Measurements from ENCODE around the gene MYOT. TPM values are rescaled to one million over a fixed set of nuclear protein-coding genes. Genes with fewer than 3 reads are reported as not detected.

MYOT gene
- total and polyA plus RNA-seq, 10 of the 15 experiments (the other 5 are each of a cell fraction or from before 2014, with no cell fraction given), result 0.15 to 1.5 (median 0.53) TPM; not detected in 5

DNA sequence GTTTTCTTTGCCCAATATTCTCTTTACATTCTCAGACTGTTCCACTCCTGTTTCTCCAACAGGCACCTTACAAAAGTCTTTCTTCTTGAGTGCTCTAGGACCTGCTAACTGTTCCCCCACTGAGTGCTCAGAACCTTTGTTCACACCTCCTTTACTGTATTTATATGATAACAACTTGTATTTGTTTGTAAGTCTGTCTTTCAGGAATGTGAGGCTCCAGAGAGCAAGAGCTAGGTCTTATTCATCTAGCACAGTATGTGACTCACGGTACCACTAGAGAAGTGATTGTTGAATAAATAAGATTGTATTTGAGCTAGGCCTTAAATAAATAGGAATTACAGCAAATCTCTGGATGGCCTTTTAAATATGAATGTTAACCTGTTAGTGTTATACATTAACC, 42.5 kb upstream of the MYOT start:
- H3K9ac ChIP-seq (ENCODE audit: control insufficient read depth, insufficient read depth, low read length), result no peak overlapping the region
- no peaks in the 10 kb centered on the region for H3K36me3 ChIP-seq (ENCODE audit: control insufficient read depth in 2 of 2, insufficient read depth in 2 of 2, low read length in 1 of 2)
- ChIA-PET RAD21 (ENCODE audit: unreplicated experiment) (interaction anchor here (1.1 kb wide), 1 partner anchor 74 kb away, joined by 5 read pairs; no protein-coding TSS in a partner anchor), POLR2A (interaction anchor here (0.6 kb wide), 1 partner anchor 18 kb away, joined by 4 read pairs; no protein-coding TSS in a partner anchor), SMC1A (ENCODE audit: uncharacterized antibody, unreplicated experiment) (interaction anchor here (0.8 to 2.2 kb wide), 9 partner anchors 12 to 61 kb away, joined by 3 to 12 read pairs (median 4); no protein-coding TSS in a partner anchor), CTCF (interaction anchor here (0.9 to 2.1 kb wide), 7 partner anchors 8 to 74 kb away, joined by 3 to 16 read pairs (median 4); no protein-coding TSS in a partner anchor)
- intact Hi-C loops (cut with micrococcal nuclease; ENCODE audit: unreplicated experiment) (no loop called here), in situ Hi-C loops (cut with MboI) (no loop called here)
- H3K79me2 ChIP-seq (ENCODE audit: control insufficient read depth, insufficient read depth, low read length), result no peaks in the 10 kb centered on the region
- H3K4me1 ChIP-seq (ENCODE audit: control insufficient read depth, insufficient read depth, low read length), result no peaks in the 10 kb centered on the region
- H2AFZ ChIP-seq (ENCODE audit: control insufficient read depth, low read depth, low read length), result no peak overlapping the region
- BruUV-seq (replicated peaks), result no TSS peak
- FAIRE-seq, result no peak
- no peak overlapping the region for H3K4me3 ChIP-seq
- WGBS (ENCODE audit: insufficient coverage, insufficient replicate concordance, low lambda C conversion rate, missing lambda C conversion rate), result 92% methylated on average over 1 of the region's 1 CpG
- no peaks in the 10 kb centered on the region for H3K9me3 ChIP-seq (replicated peaks; ENCODE audit: control insufficient read depth, insufficient read depth, low read length)
- no peak overlapping the region for H3K4me2 ChIP-seq (ENCODE audit: control insufficient read depth, insufficient read depth)
- no peaks in the 10 kb centered on the region for H3K27me3 ChIP-seq (replicated peaks in 1 of 2; ENCODE audit: control insufficient read depth in 2 of 2, insufficient read depth in 2 of 2, low read length in 1 of 2)
- DNase-seq (ENCODE audit: low read depth, low spot score), result no peak
- TF ChIP-seq, protein P1, sequence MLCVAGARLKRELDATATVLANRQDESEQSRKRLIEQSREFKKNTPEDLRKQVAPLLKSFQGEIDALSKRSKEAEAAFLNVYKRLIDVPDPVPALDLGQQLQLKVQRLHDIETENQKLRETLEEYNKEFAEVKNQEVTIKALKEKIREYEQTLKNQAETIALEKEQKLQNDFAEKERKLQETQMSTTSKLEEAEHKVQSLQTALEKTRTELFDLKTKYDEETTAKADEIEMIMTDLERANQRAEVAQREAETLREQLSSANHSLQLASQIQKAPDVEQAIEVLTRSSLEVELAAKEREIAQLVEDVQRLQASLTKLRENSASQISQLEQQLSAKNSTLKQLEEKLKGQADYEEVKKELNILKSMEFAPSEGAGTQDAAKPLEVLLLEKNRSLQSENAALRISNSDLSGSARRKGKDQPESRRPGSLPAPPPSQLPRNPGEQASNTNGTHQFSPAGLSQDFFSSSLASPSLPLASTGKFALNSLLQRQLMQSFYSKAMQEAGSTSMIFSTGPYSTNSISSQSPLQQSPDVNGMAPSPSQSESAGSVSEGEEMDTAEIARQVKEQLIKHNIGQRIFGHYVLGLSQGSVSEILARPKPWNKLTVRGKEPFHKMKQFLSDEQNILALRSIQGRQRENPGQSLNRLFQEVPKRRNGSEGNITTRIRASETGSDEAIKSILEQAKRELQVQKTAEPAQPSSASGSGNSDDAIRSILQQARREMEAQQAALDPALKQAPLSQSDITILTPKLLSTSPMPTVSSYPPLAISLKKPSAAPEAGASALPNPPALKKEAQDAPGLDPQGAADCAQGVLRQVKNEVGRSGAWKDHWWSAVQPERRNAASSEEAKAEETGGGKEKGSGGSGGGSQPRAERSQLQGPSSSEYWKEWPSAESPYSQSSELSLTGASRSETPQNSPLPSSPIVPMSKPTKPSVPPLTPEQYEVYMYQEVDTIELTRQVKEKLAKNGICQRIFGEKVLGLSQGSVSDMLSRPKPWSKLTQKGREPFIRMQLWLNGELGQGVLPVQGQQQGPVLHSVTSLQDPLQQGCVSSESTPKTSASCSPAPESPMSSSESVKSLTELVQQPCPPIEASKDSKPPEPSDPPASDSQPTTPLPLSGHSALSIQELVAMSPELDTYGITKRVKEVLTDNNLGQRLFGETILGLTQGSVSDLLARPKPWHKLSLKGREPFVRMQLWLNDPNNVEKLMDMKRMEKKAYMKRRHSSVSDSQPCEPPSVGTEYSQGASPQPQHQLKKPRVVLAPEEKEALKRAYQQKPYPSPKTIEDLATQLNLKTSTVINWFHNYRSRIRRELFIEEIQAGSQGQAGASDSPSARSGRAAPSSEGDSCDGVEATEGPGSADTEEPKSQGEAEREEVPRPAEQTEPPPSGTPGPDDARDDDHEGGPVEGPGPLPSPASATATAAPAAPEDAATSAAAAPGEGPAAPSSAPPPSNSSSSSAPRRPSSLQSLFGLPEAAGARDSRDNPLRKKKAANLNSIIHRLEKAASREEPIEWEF (IDR thresholded peaks at IDR 0.05; ENCODE audit: insufficient replicate concordance, low read depth, low read length), result no peak
- TF ChIP-seq KAT2A (conservative IDR thresholded peaks at IDR 0.05; ENCODE audit: control insufficient read depth, low read depth, low read length) (no peak), RCOR1 (conservative IDR thresholded peaks at IDR 0.05; ENCODE audit: low read depth, low read length) (no peak), CREM (IDR thresholded peaks at IDR 0.05; ENCODE audit: low read depth) (no peak)
- H3K27ac ChIP-seq (ENCODE audit: control insufficient read depth, insufficient read depth), result no peak overlapping the region
- no peak for ATAC-seq
- no peaks in the 10 kb centered on the region for H4K20me1 ChIP-seq (ENCODE audit: control insufficient read depth, insufficient read depth)
